Immature natural killer cell (primary cell): ENCODE measurements around the gene BTN3A1. TPM values are rescaled to one million over a fixed set of nuclear protein-coding genes. Genes with fewer than 3 reads are reported as not detected.
A peak's percentile ranks its signal among the peaks of the same experiment; 100 is the strongest.
"Not testable (repeated sequence)": the region's sequence is repeated elsewhere in the genome, so short reads cannot be mapped to it uniquely, and the experiment has no call there.

ENCODE experiments used
- DNase-seq, 3 donors: peaks; one replicate each; pipeline ENCODE4 v3.0.0; 2022; ENCODE audit warnings: mixed read lengths in 1 of 3
- H3K27ac Mint-ChIP-seq, 6 donors: one replicate each; pipeline ENCODE4 v1.8.0; 2020; ENCODE audit warnings: mixed read lengths in 6 of 6, mild to moderate bottlenecking in 5 of 6, inconsistent platforms in 4 of 6, moderate library complexity in 3 of 6
- H3K27me3 Mint-ChIP-seq, 3 donors: one replicate each; pipeline ENCODE4 v1.8.0; 2020 to 2021; ENCODE audit warnings: low read depth in 3 of 3, mild to moderate bottlenecking in 3 of 3, mixed read lengths in 3 of 3, moderate library complexity in 3 of 3, inconsistent platforms in 1 of 3
- H3K36me3 Mint-ChIP-seq, 3 donors: one replicate each; pipeline ENCODE4 v1.8.0; 2020; ENCODE audit warnings: mixed read lengths in 3 of 3, inconsistent platforms in 2 of 3, mild to moderate bottlenecking in 2 of 3
- H3K4me1 Mint-ChIP-seq, 2 donors: one replicate each; pipeline ENCODE4 v1.8.0; 2020; ENCODE audit warnings: inconsistent platforms in 2 of 2, mild to moderate bottlenecking in 2 of 2, mixed read lengths in 2 of 2, moderate library complexity in 1 of 2
- H3K4me3 Mint-ChIP-seq, 5 donors: one replicate each; pipeline ENCODE4 v1.8.0; 2020; ENCODE audit warnings: mild to moderate bottlenecking in 5 of 5, mixed read lengths in 5 of 5, inconsistent platforms in 3 of 5, moderate library complexity in 3 of 5
- H3K9me3 Mint-ChIP-seq, 6 donors: one replicate each; pipeline ENCODE4 v1.8.0; 2020; ENCODE audit warnings: mild to moderate bottlenecking in 6 of 6, mixed read lengths in 6 of 6, inconsistent platforms in 4 of 6, moderate library complexity in 3 of 6
- polyA plus RNA-seq, 3 donors: library from polyadenylated mRNA; unstranded; fragments of 300-500 nt; fragmentation: Illumina TruSeq; gene quantifications; one replicate each; pipeline ENCODE4 v1.2.3, GENCODE V29; 2021

Gene BTN3A1
- polyA plus RNA-seq, 3 donors from 2014 or later = 57.3 to 117 (median 98.5) TPM

- no peak overlapping the region for H3K4me3 Mint-ChIP-seq
- H3K27me3 Mint-ChIP-seq = peaks cover 0 to 5% (median 0%) of the 10 kb centered on the region in 3 donors
- peaks cover 58 to 60% of the 10 kb centered on the region in 2 donors for H3K4me1 Mint-ChIP-seq
- no peaks in the 10 kb centered on the region for H3K9me3 Mint-ChIP-seq
- no peak for DNase-seq
- H3K36me3 Mint-ChIP-seq = peaks cover 5 to 23% (median 17%) of the 10 kb centered on the region in 3 donors
- H3K27ac Mint-ChIP-seq = peak overlapping the region in 2 of 6 donors; percentile 86 to 95
Measured at GRCh38 chr6:26365633-26365995, 36.5 kb upstream of the BTN3A1 start.

- peaks cover 7 to 28% (median 21%) of the 10 kb centered on the region in 3 donors for H3K36me3 Mint-ChIP-seq
- no peak overlapping the region for H3K4me3 Mint-ChIP-seq
- peak; percentile 4 to 9 (median 6) for DNase-seq
- H3K27me3 Mint-ChIP-seq = no peaks in the 10 kb centered on the region
- H3K27ac Mint-ChIP-seq = peak overlapping the region in 3 of 6 donors; percentile 74 to 95 (median 86)
- peaks cover 59 to 60% of the 10 kb centered on the region in 2 donors for H3K4me1 Mint-ChIP-seq
- no peaks in the 10 kb centered on the region for H3K9me3 Mint-ChIP-seq
Measured at GRCh38 chr6:26366504-26366903, 35.6 kb upstream of the BTN3A1 start.

GRCh38 chr6:26367114-26367513, 35.0 kb upstream of the BTN3A1 start:
- no peaks in the 10 kb centered on the region for H3K27me3 Mint-ChIP-seq
- peak; percentile 12 to 19 (median 18) for DNase-seq
- H3K9me3 Mint-ChIP-seq = no peaks in the 10 kb centered on the region
- peaks cover 7 to 33% (median 21%) of the 10 kb centered on the region in 3 donors for H3K36me3 Mint-ChIP-seq
- no peak overlapping the region for H3K4me3 Mint-ChIP-seq
- peaks cover 62 to 66% of the 10 kb centered on the region in 2 donors for H3K4me1 Mint-ChIP-seq
- peak overlapping the region in 4 of 6 donors; percentile 90 to 95 (median 92) for H3K27ac Mint-ChIP-seq

- H3K36me3 Mint-ChIP-seq = peaks cover 32 to 68% (median 51%) of the 10 kb centered on the region in 3 donors
Measured at GRCh38 chr6:26371813-26372212, 30.3 kb upstream of the BTN3A1 start.

GRCh38 chr6:26372308-26373144, 29.5 kb upstream of the BTN3A1 start:
- no peak overlapping the region for H3K4me3 Mint-ChIP-seq
- H3K27ac Mint-ChIP-seq = peak overlapping the region; percentile 6 to 78 (median 60)
- no peak for DNase-seq
- no peaks in the 10 kb centered on the region for H3K27me3 Mint-ChIP-seq
- peaks cover 47 to 75% of the 10 kb centered on the region in 2 donors for H3K4me1 Mint-ChIP-seq
- H3K9me3 Mint-ChIP-seq = no peaks in the 10 kb centered on the region
- H3K36me3 Mint-ChIP-seq = peaks cover 38 to 67% (median 51%) of the 10 kb centered on the region in 3 donors

More at GRCh38 chr6:26371813-26372212, 30.3 kb upstream of the BTN3A1 start:
- Mint-ChIP-seq H3K4me3 (peak overlapping the region in 1 of 5 donors; percentile 40), H3K4me1 (peaks cover 54 to 81% of the 10 kb centered on the region in 2 donors), H3K27ac (peak overlapping the region; percentile 34 to 88 (median 72))
- not testable (repeated sequence) for H3K9me3 Mint-ChIP-seq, DNase-seq, H3K27me3 Mint-ChIP-seq

- no peaks in the 10 kb centered on the region for H3K9me3 Mint-ChIP-seq
- no peak overlapping the region for H3K4me3 Mint-ChIP-seq
- H3K36me3 Mint-ChIP-seq = peaks cover 34 to 51% (median 39%) of the 10 kb centered on the region in 3 donors
- H3K27ac Mint-ChIP-seq = peak overlapping the region; percentile 30 to 84 (median 80)
- no peak for DNase-seq
- peaks cover 0 to 1% (median 0%) of the 10 kb centered on the region in 3 donors for H3K27me3 Mint-ChIP-seq
- H3K4me1 Mint-ChIP-seq = peaks cover 22 to 58% of the 10 kb centered on the region in 2 donors
Measured at GRCh38 chr6:26375270-26375669, 26.8 kb upstream of the BTN3A1 start.

GRCh38 chr6:26377719-26378118, 24.4 kb upstream of the BTN3A1 start:
- Mint-ChIP-seq H3K9me3 (no peaks in the 10 kb centered on the region), H3K4me1 (peaks cover 17 to 43% of the 10 kb centered on the region in 2 donors), H3K27ac (peak overlapping the region; percentile 53 to 78 (median 75)), H3K4me3 (no peak overlapping the region), H3K36me3 (peaks cover 31 to 36% (median 33%) of the 10 kb centered on the region in 3 donors), H3K27me3 (peaks cover 0 to 5% (median 0%) of the 10 kb centered on the region in 3 donors)
- DNase-seq = no peak

GRCh38 chr6:26378143-26378542, 23.9 kb upstream of the BTN3A1 start:
- Mint-ChIP-seq H3K27ac (peak overlapping the region; percentile 37 to 78 (median 58)), H3K4me1 (peaks cover 19 to 46% of the 10 kb centered on the region in 2 donors), H3K36me3 (peaks cover 28 to 34% (median 30%) of the 10 kb centered on the region in 3 donors)
- not testable (repeated sequence) for H3K9me3 Mint-ChIP-seq, DNase-seq, H3K4me3 Mint-ChIP-seq, H3K27me3 Mint-ChIP-seq

- Mint-ChIP-seq H3K4me3 (no peak overlapping the region), H3K9me3 (no peaks in the 10 kb centered on the region), H3K4me1 (peaks cover 21 to 43% of the 10 kb centered on the region in 2 donors), H3K36me3 (peaks cover 17 to 24% (median 21%) of the 10 kb centered on the region in 3 donors), H3K27ac (peak overlapping the region in 3 of 6 donors; percentile 62 to 74 (median 67)), H3K27me3 (peaks cover 0 to 5% (median 0%) of the 10 kb centered on the region in 3 donors)
- DNase-seq = no peak
Measured at GRCh38 chr6:26379292-26379691, 22.8 kb upstream of the BTN3A1 start.

GRCh38 chr6:26379740-26380139, 22.3 kb upstream of the BTN3A1 start:
- peaks cover 0 to 5% (median 0%) of the 10 kb centered on the region in 3 donors for H3K27me3 Mint-ChIP-seq
- no peaks in the 10 kb centered on the region for H3K9me3 Mint-ChIP-seq
- DNase-seq = no peak
- H3K27ac Mint-ChIP-seq = peak overlapping the region in 3 of 6 donors; percentile 57 to 74 (median 67)
- H3K4me3 Mint-ChIP-seq = no peak overlapping the region
- H3K4me1 Mint-ChIP-seq = peaks cover 23 to 43% of the 10 kb centered on the region in 2 donors
- H3K36me3 Mint-ChIP-seq = peaks cover 12 to 22% (median 20%) of the 10 kb centered on the region in 3 donors

GRCh38 chr6:26380256-26380655, 21.8 kb upstream of the BTN3A1 start:
- H3K4me1 Mint-ChIP-seq = peaks cover 25 to 43% of the 10 kb centered on the region in 2 donors
- H3K9me3 Mint-ChIP-seq = no peaks in the 10 kb centered on the region
- H3K4me3 Mint-ChIP-seq = no peak overlapping the region
- H3K36me3 Mint-ChIP-seq = peaks cover 7 to 19% (median 15%) of the 10 kb centered on the region in 3 donors
- peaks cover 0 to 5% (median 0%) of the 10 kb centered on the region in 3 donors for H3K27me3 Mint-ChIP-seq
- DNase-seq = no peak
- peak overlapping the region in 4 of 6 donors; percentile 31 to 96 (median 48) for H3K27ac Mint-ChIP-seq

- DNase-seq = no peak
- Mint-ChIP-seq H3K4me1 (peaks cover 28 to 50% of the 10 kb centered on the region in 2 donors), H3K27ac (peak overlapping the region in 5 of 6 donors; percentile 67 to 99 (median 96)), H3K4me3 (peak overlapping the region in 4 of 5 donors; percentile 94 to 98 (median 96)), H3K36me3 (peaks cover 3 to 12% (median 6%) of the 10 kb centered on the region in 3 donors), H3K9me3 (no peaks in the 10 kb centered on the region), H3K27me3 (peaks cover 0 to 5% (median 0%) of the 10 kb centered on the region in 3 donors)
Measured at GRCh38 chr6:26382121-26382520, 20.0 kb upstream of the BTN3A1 start.

GRCh38 chr6:26383624-26384417, 18.3 kb upstream of the BTN3A1 start:
- Mint-ChIP-seq H3K27ac (peak overlapping the region; percentile 93 to 100 (median 97)), H3K36me3 (peaks cover 0 to 21% (median 9%) of the 10 kb centered on the region in 3 donors), H3K9me3 (no peaks in the 10 kb centered on the region), H3K4me3 (peak overlapping the region; percentile 94 to 99 (median 97)), H3K4me1 (peaks cover 28 to 44% of the 10 kb centered on the region in 2 donors), H3K27me3 (peaks cover 0 to 7% (median 0%) of the 10 kb centered on the region in 3 donors)
- DNase-seq = no peak
